SIG-M5 treated with dmso at 0.1 percent for 504 hours (cell line): ENCODE measurements around the gene FRAS1.
"Not testable (repeated sequence)": the region's sequence is repeated elsewhere in the genome, so short reads cannot be mapped to it uniquely, and the experiment has no call there.

Experiments used
- DNase-seq: peaks from one replicate; lab custom pipeline; 2025; ENCODE audit not compliant: unreplicated experiment; lab: John Stamatoyannopoulos, UW

The FRAS1 gene

GRCh38 chr4:78057135-78057599 is at the start of gene FRAS1:
TSS of gene FRAS1 (plus strand) at chr4:78057323. CDS start at chr4:78058010, 687 bp downstream.
- DNase-seq = no peak

GRCh38 chr4:78011003-78011402 is 46.1 kb upstream of the FRAS1 start:
- not testable (repeated sequence) for DNase-seq

- DNase-seq = no peak
Observed at GRCh38 chr4:78014889-78015886, 41.9 kb upstream of the FRAS1 start.

- DNase-seq = no peak
Observed at GRCh38 chr4:78018271-78019049, 38.7 kb upstream of the FRAS1 start.

GRCh38 chr4:78019414-78019813 is 37.7 kb upstream of the FRAS1 start:
- DNase-seq = no peak

GRCh38 chr4:78020677-78021076 is 36.4 kb upstream of the FRAS1 start:
- DNase-seq = no peak

- no peak for DNase-seq
Observed at GRCh38 chr4:78022517-78022916, 34.6 kb upstream of the FRAS1 start.

GRCh38 chr4:78024085-78024484 is 33.0 kb upstream of the FRAS1 start:
- DNase-seq = no peak

GRCh38 chr4:78024576-78025091 is 32.5 kb upstream of the FRAS1 start:
- no peak for DNase-seq

GRCh38 chr4:78031417-78031950 is 25.6 kb upstream of the FRAS1 start:
- DNase-seq = no peak

GRCh38 chr4:78032446-78032845 is 24.7 kb upstream of the FRAS1 start:
- no peak for DNase-seq

- DNase-seq = no peak
Observed at GRCh38 chr4:78032929-78033328, 24.2 kb upstream of the FRAS1 start.

- no peak for DNase-seq
Observed at GRCh38 chr4:78033861-78034260, 23.3 kb upstream of the FRAS1 start.

GRCh38 chr4:78038704-78039103 is 18.4 kb upstream of the FRAS1 start:
- no peak for DNase-seq

GRCh38 chr4:78039678-78040077 is 17.4 kb upstream of the FRAS1 start:
- DNase-seq = no peak

GRCh38 chr4:78040431-78040830 is 16.7 kb upstream of the FRAS1 start:
- no peak for DNase-seq

GRCh38 chr4:78047366-78047765 is 9.8 kb upstream of the FRAS1 start:
- DNase-seq = no peak

- DNase-seq = peak; percentile 43
Observed at GRCh38 chr4:78056265-78057129, 626 bp upstream of the FRAS1 start.

GRCh38 chr4:78057600-78058550 is 752 bp downstream of the FRAS1 start:
- DNase-seq = no peak
